ENCODE measurements around the gene RYR3.

DNA sequence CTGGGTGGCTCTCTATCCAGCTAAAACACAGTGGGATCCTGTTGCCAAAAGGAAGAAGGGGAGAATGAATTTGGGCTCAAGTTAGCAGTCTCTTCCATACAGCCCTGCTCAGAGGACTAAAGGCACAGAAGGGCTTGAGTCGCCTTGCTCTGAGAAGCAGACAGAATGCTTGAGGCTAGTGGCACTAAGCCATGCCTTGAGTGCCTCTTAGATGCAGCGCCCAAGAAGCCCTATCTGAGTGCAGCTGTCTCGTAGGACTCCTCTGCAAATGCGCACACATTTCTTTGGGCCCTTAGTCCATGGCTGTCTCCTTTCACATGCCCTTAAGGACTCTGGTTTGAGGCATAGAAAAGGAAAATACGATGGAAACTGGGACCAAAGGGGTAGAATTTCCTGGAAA is 446.2 kb downstream of the RYR3 start:
- TF ChIP-seq, protein P1, sequence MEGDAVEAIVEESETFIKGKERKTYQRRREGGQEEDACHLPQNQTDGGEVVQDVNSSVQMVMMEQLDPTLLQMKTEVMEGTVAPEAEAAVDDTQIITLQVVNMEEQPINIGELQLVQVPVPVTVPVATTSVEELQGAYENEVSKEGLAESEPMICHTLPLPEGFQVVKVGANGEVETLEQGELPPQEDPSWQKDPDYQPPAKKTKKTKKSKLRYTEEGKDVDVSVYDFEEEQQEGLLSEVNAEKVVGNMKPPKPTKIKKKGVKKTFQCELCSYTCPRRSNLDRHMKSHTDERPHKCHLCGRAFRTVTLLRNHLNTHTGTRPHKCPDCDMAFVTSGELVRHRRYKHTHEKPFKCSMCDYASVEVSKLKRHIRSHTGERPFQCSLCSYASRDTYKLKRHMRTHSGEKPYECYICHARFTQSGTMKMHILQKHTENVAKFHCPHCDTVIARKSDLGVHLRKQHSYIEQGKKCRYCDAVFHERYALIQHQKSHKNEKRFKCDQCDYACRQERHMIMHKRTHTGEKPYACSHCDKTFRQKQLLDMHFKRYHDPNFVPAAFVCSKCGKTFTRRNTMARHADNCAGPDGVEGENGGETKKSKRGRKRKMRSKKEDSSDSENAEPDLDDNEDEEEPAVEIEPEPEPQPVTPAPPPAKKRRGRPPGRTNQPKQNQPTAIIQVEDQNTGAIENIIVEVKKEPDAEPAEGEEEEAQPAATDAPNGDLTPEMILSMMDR (IDR thresholded peaks at IDR 0.05; ENCODE audit: low read depth, low read length, poor library complexity, severe bottlenecking), result no peak
- TF ChIP-seq EZH2phosphoT487 (IDR thresholded peaks at IDR 0.05; ENCODE audit: borderline replicate concordance, low read length), result no peak

Measured in DOHH2 (cell line).